Naive B cell (primary cell): ENCODE data around the gene FHL3. TPM values are rescaled to one million over a fixed set of nuclear protein-coding genes. Genes with fewer than 3 reads are reported as not detected.

ENCODE experiments used
- ATAC-seq, 2 donors: fragments of 150-1000 bp; cut with Tn5 transposase; 2 replicates each; pipeline ENCODE4 v1.10.0; 2021; ENCODE audit warnings: low read depth in 2 of 2, mild to moderate bottlenecking in 2 of 2, moderate library complexity in 2 of 2
- DNase-seq: peaks from one replicate; pipeline ENCODE4 v3.0.0; 2022
- H3K27ac Mint-ChIP-seq, 6 donors: one replicate each; pipeline ENCODE4 v1.8.0; 2020 to 2022; ENCODE audit warnings: mild to moderate bottlenecking in 6 of 6, mixed read lengths in 6 of 6, moderate library complexity in 5 of 6, inconsistent platforms in 2 of 6
- H3K27me3 Mint-ChIP-seq, 3 donors: one replicate each; pipeline ENCODE4 v1.8.0; 2021 to 2022; ENCODE audit warnings: mixed read lengths in 3 of 3, mild to moderate bottlenecking in 1 of 3
- H3K36me3 Mint-ChIP-seq, 2 donors: one replicate each; pipeline ENCODE4 v1.8.0; 2020 to 2022; ENCODE audit warnings: mixed read lengths in 2 of 2, inconsistent platforms in 1 of 2, mild to moderate bottlenecking in 1 of 2
- H3K4me1 Mint-ChIP-seq, 3 donors: one replicate each; pipeline ENCODE4 v1.8.0; 2020 to 2022; ENCODE audit warnings: mixed read lengths in 3 of 3, inconsistent platforms in 1 of 3, mild to moderate bottlenecking in 1 of 3, moderate library complexity in 1 of 3
- H3K4me3 Mint-ChIP-seq, 8 donors: one replicate each; pipeline ENCODE4 v1.8.0; 2020 to 2022; ENCODE audit warnings: mild to moderate bottlenecking in 8 of 8, mixed read lengths in 8 of 8, moderate library complexity in 8 of 8, inconsistent platforms in 2 of 8
- H3K9me3 Mint-ChIP-seq, 7 donors: one replicate each; pipeline ENCODE4 v1.8.0; 2020 to 2022; ENCODE audit warnings: mixed read lengths in 7 of 7, mild to moderate bottlenecking in 5 of 7, inconsistent platforms in 2 of 7, moderate library complexity in 1 of 7
- polyA plus RNA-seq, 6 donors: library from polyadenylated mRNA; unstranded; fragments of 300-500 nt; fragmentation: Illumina TruSeq; gene quantifications; one replicate each; pipeline ENCODE4 v1.2.3, GENCODE V29; 2021; ENCODE audit warnings: low read depth in 6 of 6

The FHL3 gene
- polyA plus RNA-seq, 6 donors from 2014 or later = 0.88 to 5.1 (median 1.8) TPM

DNA sequence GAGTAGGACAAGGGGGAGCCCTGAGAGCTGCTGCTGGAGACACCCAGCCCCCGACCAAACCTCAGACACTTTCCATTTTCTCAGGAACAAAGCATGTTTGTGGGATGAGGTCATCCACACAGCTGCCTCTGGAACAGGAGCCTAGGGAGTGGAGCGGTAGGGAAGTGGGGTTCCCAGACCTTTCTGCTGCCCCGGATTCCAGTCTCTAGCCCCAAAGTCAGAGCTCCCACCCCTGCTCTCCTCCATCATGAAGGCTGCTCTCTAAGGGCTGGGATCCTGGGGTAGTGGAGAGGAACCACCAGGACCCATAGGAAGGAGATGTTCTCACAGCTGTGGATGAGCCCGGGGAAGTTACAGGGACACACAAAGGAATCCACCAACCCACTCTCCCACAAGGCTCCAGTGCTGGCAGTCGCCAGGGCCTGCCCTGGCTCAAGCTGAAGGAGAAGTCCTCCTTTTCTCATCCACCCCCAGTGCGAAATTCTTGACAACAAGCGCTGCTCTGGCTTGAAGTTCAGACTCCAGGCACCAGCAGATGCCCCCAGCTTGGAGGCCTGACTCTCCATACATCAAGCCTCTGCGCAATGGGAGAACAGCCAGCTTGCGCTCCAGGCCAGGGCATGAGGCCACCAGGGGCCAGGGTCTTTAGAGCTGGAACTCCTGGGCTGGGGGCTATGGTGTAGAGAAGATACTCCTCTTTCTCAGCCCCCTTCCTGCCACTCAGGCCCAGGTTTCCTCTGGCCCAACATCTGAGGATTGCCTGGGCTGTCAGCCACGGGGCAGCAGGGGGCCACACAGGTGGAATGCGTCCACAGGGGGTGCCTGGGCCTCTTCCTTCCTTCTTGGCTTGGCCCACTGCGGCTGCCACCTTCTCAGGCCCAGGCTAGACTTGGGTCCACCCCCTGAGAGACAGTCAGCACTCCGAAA lies 4.5 kb downstream of the FHL3 start:
- Mint-ChIP-seq H3K27ac (peak overlapping the region in 3 of 6 donors; percentile 36 to 73 (median 54)), H3K4me1 (peaks cover 15 to 39% (median 28%) of the 10 kb centered on the region in 3 donors), H3K36me3 (no peaks in the 10 kb centered on the region), H3K27me3 (peaks cover 0 to 18% (median 12%) of the 10 kb centered on the region in 3 donors), H3K4me3 (peak overlapping the region in 1 of 8 donors; percentile 5), H3K9me3 (no peaks in the 10 kb centered on the region)
- no peak for DNase-seq
- no peak for ATAC-seq

- H3K4me1 Mint-ChIP-seq = peaks cover 18 to 42% (median 29%) of the 10 kb centered on the region in 3 donors
- peak overlapping the region in 4 of 6 donors; percentile 36 to 68 (median 45) for H3K27ac Mint-ChIP-seq
- no peak overlapping the region for H3K4me3 Mint-ChIP-seq
Measured at GRCh38 chr1:38000233-38000528, 5.1 kb downstream of the FHL3 start.

GRCh38 chr1:37999430-38000232 lies 5.7 kb downstream of the FHL3 start:
- ATAC-seq (no peak), DNase-seq (no peak)
- Mint-ChIP-seq H3K4me1 (peaks cover 20 to 45% (median 31%) of the 10 kb centered on the region in 3 donors), H3K36me3 (no peaks in the 10 kb centered on the region), H3K9me3 (no peaks in the 10 kb centered on the region), H3K27ac (peak overlapping the region in 3 of 6 donors; percentile 36 to 76 (median 46)), H3K4me3 (no peak overlapping the region), H3K27me3 (peaks cover 0 to 15% (median 10%) of the 10 kb centered on the region in 3 donors)

More at GRCh38 chr1:38000233-38000528, 5.1 kb downstream of the FHL3 start:
- no peak for DNase-seq
- Mint-ChIP-seq H3K9me3 (no peaks in the 10 kb centered on the region), H3K27me3 (peaks cover 0 to 18% (median 12%) of the 10 kb centered on the region in 3 donors), H3K36me3 (no peaks in the 10 kb centered on the region)
- ATAC-seq = no peak

- no peak for DNase-seq
- Mint-ChIP-seq H3K9me3 (no peaks in the 10 kb centered on the region), H3K4me3 (peak overlapping the region in 1 of 8 donors; percentile 13), H3K4me1 (peaks cover 16 to 38% (median 25%) of the 10 kb centered on the region in 3 donors), H3K36me3 (no peaks in the 10 kb centered on the region), H3K27me3 (peaks cover 0 to 9% (median 3%) of the 10 kb centered on the region in 3 donors), H3K27ac (peak overlapping the region in 2 of 6 donors; percentile 33 to 46)
- no peak for ATAC-seq
Measured at GRCh38 chr1:37998913-37999429, 6.3 kb downstream of the FHL3 start.

- Mint-ChIP-seq H3K4me1 (peaks cover 12 to 38% (median 24%) of the 10 kb centered on the region in 3 donors), H3K4me3 (peak overlapping the region in 3 of 8 donors; percentile 12 to 26 (median 13)), H3K27me3 (peaks cover 0 to 1% (median 0%) of the 10 kb centered on the region in 3 donors)
Measured at GRCh38 chr1:37998089-37998808, 7.1 kb downstream of the FHL3 start.

DNA sequence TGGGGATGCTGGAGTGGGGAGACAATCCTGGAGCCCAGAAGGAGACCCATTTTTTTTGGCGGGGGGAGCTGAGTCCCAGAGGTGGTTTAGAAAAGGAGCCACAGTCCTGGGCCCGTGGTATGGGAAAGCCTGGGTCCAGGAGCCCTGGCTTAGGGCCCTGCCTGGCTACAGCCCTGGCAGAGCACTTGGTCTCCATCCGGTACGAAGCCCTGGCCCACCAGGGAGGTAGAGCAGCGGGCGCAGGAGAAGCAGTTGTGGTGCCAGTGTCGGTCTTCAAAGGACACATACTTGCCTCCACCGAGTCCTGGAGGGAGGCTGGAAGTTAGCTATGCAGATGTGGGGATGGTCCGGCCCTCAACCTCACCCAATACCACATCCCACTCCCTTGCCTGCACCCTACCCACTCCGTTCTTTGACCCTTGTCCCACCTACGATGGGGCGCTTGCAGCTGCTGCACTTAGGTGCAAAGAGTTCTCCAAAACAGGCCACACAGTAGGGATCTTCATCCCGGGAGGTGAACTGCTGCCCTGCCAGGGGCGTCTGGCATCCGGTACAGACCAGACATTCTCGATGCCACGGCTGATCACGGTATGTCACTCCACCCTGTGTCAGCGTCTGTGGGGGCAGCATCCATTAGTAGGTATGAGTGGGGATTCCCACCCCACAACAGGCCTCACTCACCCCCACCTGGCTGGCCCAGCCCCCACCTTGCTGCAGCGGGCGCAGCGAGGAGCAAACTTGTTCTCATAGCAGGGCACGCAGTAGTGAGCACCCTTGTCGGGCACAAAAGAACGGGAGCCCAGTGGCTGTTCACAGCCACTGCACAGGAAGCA lies 7.8 kb downstream of the FHL3 start:
- no peak for ATAC-seq
- Mint-ChIP-seq H3K4me3 (peak overlapping the region in 1 of 8 donors; percentile 80), H3K4me1 (peaks cover 12 to 38% (median 24%) of the 10 kb centered on the region in 3 donors)

More at GRCh38 chr1:37998089-37998808, 7.1 kb downstream of the FHL3 start:
- ATAC-seq (no peak), DNase-seq (no peak)
- Mint-ChIP-seq H3K9me3 (no peaks in the 10 kb centered on the region), H3K36me3 (no peaks in the 10 kb centered on the region), H3K27ac (peak overlapping the region in 1 of 6 donors; percentile 21)

GRCh38 chr1:37995751-37996345 lies 9.5 kb downstream of the FHL3 start:
- Mint-ChIP-seq H3K36me3 (no peaks in the 10 kb centered on the region), H3K27me3 (no peaks in the 10 kb centered on the region), H3K4me1 (peaks cover 12 to 32% (median 24%) of the 10 kb centered on the region in 3 donors), H3K4me3 (peak overlapping the region; percentile 33 to 91 (median 78)), H3K9me3 (no peaks in the 10 kb centered on the region), H3K27ac (peak overlapping the region in 2 of 6 donors; percentile 36 to 65)
- DNase-seq (no peak), ATAC-seq (peak; percentile 62 to 66)

More for the DNA sequence above, 7.8 kb downstream of the FHL3 start:
- Mint-ChIP-seq H3K27me3 (no peaks in the 10 kb centered on the region), H3K9me3 (no peaks in the 10 kb centered on the region), H3K27ac (peak overlapping the region in 1 of 6 donors; percentile 20), H3K36me3 (no peaks in the 10 kb centered on the region)
- DNase-seq = no peak

- Mint-ChIP-seq H3K27me3 (no peaks in the 10 kb centered on the region), H3K4me1 (peaks cover 19 to 30% (median 24%) of the 10 kb centered on the region in 3 donors), H3K9me3 (no peaks in the 10 kb centered on the region), H3K27ac (peak overlapping the region in 2 of 6 donors; percentile 16 to 37), H3K4me3 (peak overlapping the region in 7 of 8 donors; percentile 52 to 91 (median 80)), H3K36me3 (peaks cover 0 to 2% of the 10 kb centered on the region in 2 donors)
- ATAC-seq = no peak
- DNase-seq = no peak
Measured at GRCh38 chr1:37994886-37995566, 10.3 kb downstream of the FHL3 start.

GRCh38 chr1:37989361-37989930 lies 15.9 kb downstream of the FHL3 start:
- DNase-seq (no peak), ATAC-seq (peak; percentile 10 to 18)
- H3K4me3 Mint-ChIP-seq = peak overlapping the region; percentile 91 to 100 (median 98)
- no peaks in the 10 kb centered on the region for H3K27me3 Mint-ChIP-seq
- peaks cover 9 to 24% (median 23%) of the 10 kb centered on the region in 3 donors for H3K4me1 Mint-ChIP-seq
- peaks cover 5 to 19% of the 10 kb centered on the region in 2 donors for H3K36me3 Mint-ChIP-seq
- peak overlapping the region in 5 of 6 donors; percentile 93 to 98 (median 96) for H3K27ac Mint-ChIP-seq
- no peaks in the 10 kb centered on the region for H3K9me3 Mint-ChIP-seq

GRCh38 chr1:37987679-37988078 lies 17.6 kb downstream of the FHL3 start:
- H3K9me3 Mint-ChIP-seq = no peaks in the 10 kb centered on the region
- H3K4me1 Mint-ChIP-seq = peaks cover 9 to 24% (median 23%) of the 10 kb centered on the region in 3 donors
- no peaks in the 10 kb centered on the region for H3K27me3 Mint-ChIP-seq
- H3K36me3 Mint-ChIP-seq = peaks cover 5 to 19% of the 10 kb centered on the region in 2 donors
- H3K4me3 Mint-ChIP-seq = peak overlapping the region in 3 of 8 donors; percentile 20 to 91 (median 66)
- DNase-seq = no peak
- peak overlapping the region in 1 of 6 donors; percentile 57 for H3K27ac Mint-ChIP-seq
- no peak for ATAC-seq

GRCh38 chr1:37983546-37983945 lies 21.8 kb downstream of the FHL3 start:
- H3K27ac Mint-ChIP-seq = no peak overlapping the region
- peaks cover 3 to 8% (median 6%) of the 10 kb centered on the region in 3 donors for H3K4me1 Mint-ChIP-seq

More at GRCh38 chr1:37983546-37983945, 21.8 kb downstream of the FHL3 start:
- ATAC-seq = no peak
- no peak for DNase-seq
- no peaks in the 10 kb centered on the region for H3K9me3 Mint-ChIP-seq
- H3K36me3 Mint-ChIP-seq = peaks cover 19 to 20% of the 10 kb centered on the region in 2 donors
- no peak overlapping the region for H3K4me3 Mint-ChIP-seq
- H3K27me3 Mint-ChIP-seq = no peaks in the 10 kb centered on the region
